Measurements from ENCODE around the gene GRIK3.

- TF ChIP-seq POLR2AphosphoS5 (IDR thresholded peaks at IDR 0.05) = no peak
- TF ChIP-seq CTCF (IDR thresholded peaks at IDR 0.05) = no peak
- no peak for TF ChIP-seq EP300 (IDR thresholded peaks at IDR 0.05; ENCODE audit: low read depth)
- no peak for TF ChIP-seq POLR2A (IDR thresholded peaks at IDR 0.05)
Measured at GRCh38 chr1:37016121-37016520, 18.2 kb downstream of the GRIK3 start.
